NB4 (cell line): Measurements from ENCODE around the gene SERPINE2.

Source experiments
- DNase-seq: peaks from one replicate; pipeline ENCODE4 v3.0.0; 2010; ENCODE audit warnings: low read depth
- H3K4me3 ChIP-seq: one replicate; pipeline ENCODE4 v1.5.1; 2011; ENCODE audit warnings: mild to moderate bottlenecking, low read depth, low read length, moderate library complexity
- CTCF ChIP-seq: IDR thresholded peaks from one replicate; pipeline ENCODE4 v1.5.1; 2012; ENCODE audit warnings: low read depth, low read length
- MAX ChIP-seq: IDR thresholded peaks from 2 replicates; pipeline ENCODE4 v1.6.1; 2011; ENCODE audit warnings: low read depth, low read length
- MYC ChIP-seq: IDR thresholded peaks from 2 replicates; pipeline ENCODE4 v1.6.1; 2011; ENCODE audit warnings: low read depth, low read length
- POLR2A ChIP-seq: IDR thresholded peaks from 2 replicates; pipeline ENCODE4 v1.6.1; 2011; ENCODE audit warnings: mild to moderate bottlenecking; ENCODE audit not compliant: insufficient read length; ENCODE audit errors: extremely low read depth

The SERPINE2 gene

GRCh38 chr2:224083638-224084037 is 44.6 kb upstream of the SERPINE2 start:
- no peak for TF ChIP-seq MYC
- TF ChIP-seq MAX, result no peak
- TF ChIP-seq CTCF, result no peak
- TF ChIP-seq POLR2A, result no peak
- DNase-seq, result no peak
- no peak overlapping the region for H3K4me3 ChIP-seq

GRCh38 chr2:224078656-224079055 is 39.6 kb upstream of the SERPINE2 start:
- TF ChIP-seq MAX (no peak), POLR2A (no peak), MYC (no peak), CTCF (no peak)
- H3K4me3 ChIP-seq, result no peak overlapping the region
- no peak for DNase-seq

DNA sequence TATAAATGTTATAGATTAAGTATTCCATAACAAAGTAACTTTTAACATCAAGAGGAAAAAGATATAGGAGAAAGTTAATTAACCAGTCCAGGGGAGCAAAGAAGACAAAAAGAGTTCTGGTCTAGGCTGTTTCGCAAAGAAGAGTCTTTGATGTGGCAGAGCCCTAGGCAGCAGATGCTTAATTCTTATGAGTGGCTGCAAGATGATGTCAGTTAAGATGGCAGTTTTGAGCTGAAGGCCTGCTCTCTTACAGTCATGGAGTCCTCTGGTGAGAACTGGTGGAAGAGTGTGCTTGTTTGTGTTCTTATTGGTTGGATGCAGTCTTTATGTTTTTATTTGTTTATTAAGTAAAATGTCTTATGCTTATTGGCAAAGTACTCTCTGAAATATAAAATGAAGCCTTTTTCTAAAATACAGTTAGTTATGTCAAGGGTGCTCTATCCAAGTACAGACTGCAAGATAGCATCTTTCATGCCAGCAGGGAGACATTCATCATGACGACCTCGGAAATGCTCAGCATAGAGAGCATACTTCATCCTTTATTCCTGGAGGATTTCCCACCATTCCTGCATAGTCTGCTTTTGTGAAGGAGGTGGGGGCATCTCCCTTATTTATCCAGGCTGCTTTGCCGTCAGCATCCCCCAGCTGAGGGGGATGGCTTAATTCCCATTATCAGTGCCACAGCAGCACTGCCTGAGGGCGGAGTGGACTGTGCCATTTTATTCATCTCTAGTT is 38.9 kb upstream of the SERPINE2 start:
- no peak for DNase-seq
- TF ChIP-seq POLR2A (no peak), MAX (no peak), CTCF (no peak), MYC (no peak)
- H3K4me3 ChIP-seq, result no peak overlapping the region

DNA sequence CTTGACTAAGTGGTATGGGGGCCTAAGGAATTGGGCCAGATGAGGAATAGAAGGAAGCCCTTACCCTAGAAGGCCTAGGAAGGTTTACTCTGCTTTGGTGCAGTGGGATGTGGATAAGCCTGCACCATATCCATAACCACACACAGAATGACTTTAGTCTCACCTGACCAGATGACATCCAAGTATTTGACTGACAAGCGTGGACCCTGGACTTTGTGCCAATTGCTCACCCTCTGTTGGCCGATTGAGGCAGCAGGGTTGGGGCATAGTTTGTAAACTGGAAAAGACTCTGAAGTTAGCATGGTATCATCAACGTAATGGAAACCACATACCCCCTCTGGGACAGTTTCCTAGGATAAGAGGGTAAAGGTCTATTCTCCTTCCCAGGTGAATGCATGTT is 36.5 kb upstream of the SERPINE2 start:
- TF ChIP-seq MAX, result no peak
- TF ChIP-seq MYC, result no peak
- no peak for TF ChIP-seq POLR2A
- no peak overlapping the region for H3K4me3 ChIP-seq
- no peak for DNase-seq

DNA sequence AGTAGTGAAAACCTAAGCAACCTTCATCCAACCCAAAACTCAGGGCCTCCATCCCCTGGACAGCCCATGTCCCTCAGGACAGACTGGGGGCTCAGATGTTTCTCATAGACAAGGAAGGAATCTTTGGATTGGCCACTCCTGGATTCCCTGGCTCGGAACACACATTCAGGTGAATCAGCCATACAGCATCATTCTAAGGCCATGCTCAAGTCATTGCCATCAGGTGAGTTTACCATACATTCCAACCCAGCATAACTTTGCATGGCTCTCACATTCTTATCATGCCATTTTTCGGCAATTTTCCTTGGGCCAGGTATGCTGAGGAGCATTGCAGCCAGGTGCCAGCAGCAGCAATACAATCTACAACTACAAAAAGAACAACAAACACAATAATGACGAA is 34.6 kb upstream of the SERPINE2 start:
- TF ChIP-seq POLR2A, result no peak
- no peak for DNase-seq
- H3K4me3 ChIP-seq, result no peak overlapping the region

DNA sequence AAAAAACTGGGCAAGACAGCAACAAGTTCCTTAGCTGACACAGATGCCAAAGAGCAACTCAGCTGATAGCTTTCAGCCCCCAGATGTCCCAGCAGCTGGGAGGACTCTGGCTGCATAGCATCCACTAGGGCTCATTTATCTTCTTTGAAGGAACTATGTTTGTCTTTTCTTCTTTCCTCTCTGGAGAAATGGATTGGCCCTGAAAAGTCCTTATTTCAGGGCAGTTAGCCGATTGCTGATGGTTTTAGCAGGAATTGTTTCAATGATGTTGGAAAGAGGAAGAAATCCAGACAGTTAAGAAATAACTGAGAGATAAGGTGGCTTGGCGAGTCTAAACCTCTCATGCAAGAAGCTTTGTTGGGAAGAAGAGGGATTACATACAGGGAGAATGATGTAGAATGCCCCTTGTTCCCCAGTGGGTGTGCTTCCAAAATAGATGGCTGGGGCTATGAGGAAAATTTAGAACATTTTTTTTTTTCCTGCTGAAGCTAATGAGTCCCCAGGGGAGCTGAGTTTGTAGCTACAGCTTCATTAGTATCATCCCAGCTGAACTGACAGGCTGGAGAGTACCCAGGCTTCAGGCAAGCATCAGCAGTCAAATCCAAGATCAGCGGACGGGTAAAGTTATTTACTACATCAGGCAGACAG is 33.6 kb upstream of the SERPINE2 start:
- TF ChIP-seq POLR2A (no peak), MAX (no peak), CTCF (no peak), MYC (no peak)
- no peak overlapping the region for H3K4me3 ChIP-seq
- DNase-seq, result no peak
